SK-N-SH (cell line): ENCODE data around the gene CNDP2. TPM values are rescaled to one million over a fixed set of nuclear protein-coding genes. Genes with fewer than 3 reads are reported as not detected.

ENCODE experiments used
- CTCF ChIA-PET: fragments of 300-600, 350-600 bp; formaldehyde crosslinking; extraction: SDS; loops from one replicate; lab custom pipeline; 2021; lab: Yijun Ruan, JAX
- POLR2A ChIA-PET: fragments of 350-600 bp; sonication (Branson Sonifier 250); formaldehyde crosslinking; extraction: SDS; loops from one replicate; lab custom pipeline; 2020; ENCODE audit warnings: antibody characterized with exemption, inconsistent platforms; lab: Yijun Ruan, JAX
- DNase-seq: peaks from one replicate; pipeline ENCODE4 v3.0.0; 2012
- H2AFZ ChIP-seq: fragments of 200-600 bp; sonication (generic); 2 replicates; pipeline ENCODE4 v1.8.1; 2016; ENCODE audit warnings: antibody characterized with exemption, mild to moderate bottlenecking, low read depth
- H3F3A ChIP-seq: fragments of 200-600 bp; sonication (generic); replicated peaks from 2 replicates; pipeline ENCODE3; 2016; ENCODE audit warnings: antibody characterized with exemption, mild to moderate bottlenecking; ENCODE audit not compliant: insufficient read depth
- H3K27ac ChIP-seq, 2 experiments: fragments of 200-500 bp in 1 of 2; fragments of 200-600 bp in 1 of 2; sonication (Bioruptor generic) in 1 of 2; sonication (generic), shearing (Covaris generic) in 1 of 2; 2 replicates each; pipeline versions ENCODE4 v1.5.1 to v1.6.1; 2014 to 2016; ENCODE audit warnings: low read depth in 2 of 2, inconsistent platforms in 1 of 2, low read length in 1 of 2, mild to moderate bottlenecking in 1 of 2, mixed read lengths in 1 of 2
- H3K27me3 ChIP-seq: fragments of 200-600 bp; sonication (generic), shearing (Covaris generic); 2 replicates; pipeline ENCODE4 v1.6.1; 2016; ENCODE audit warnings: mixed run types; ENCODE audit not compliant: insufficient read depth
- H3K36me3 ChIP-seq, 2 experiments: fragments of 200-500 bp in 1 of 2; fragments of 200-600 bp in 1 of 2; sonication (Bioruptor generic) in 1 of 2; sonication (generic) in 1 of 2; replicated peaks in 1 of 2; 2 replicates each; pipeline versions ENCODE3 to v1.5.1; 2014 to 2016; ENCODE audit warnings: low read length in 1 of 2, mild to moderate bottlenecking in 1 of 2; ENCODE audit not compliant: insufficient read depth in 2 of 2, control insufficient read depth in 1 of 2
- H3K4me1 ChIP-seq, 2 experiments: fragments of 200-500 bp in 1 of 2; fragments of 200-600 bp in 1 of 2; sonication (Bioruptor generic) in 1 of 2; sonication (generic), shearing (Covaris generic) in 1 of 2; 2 replicates each; pipeline versions ENCODE4 v1.5.1 to v1.6.1; 2014 to 2016; ENCODE audit warnings: low read depth in 1 of 2, low read length in 1 of 2, mixed run types in 1 of 2; ENCODE audit not compliant: insufficient read depth in 2 of 2, control insufficient read depth in 1 of 2
- H3K4me2 ChIP-seq: fragments of 200-600 bp; sonication (generic), shearing (Covaris generic); 2 replicates; pipeline ENCODE4 v1.6.1; 2017; ENCODE audit warnings: mixed run types
- H3K4me3 ChIP-seq, 2 experiments: fragments of 200-500 bp in 1 of 2; fragments of 200-600 bp in 1 of 2; sonication (Bioruptor generic) in 1 of 2; sonication (generic), shearing (Covaris generic) in 1 of 2; 2 replicates each; pipeline versions ENCODE4 v1.5.1 to v1.8.1; 2014 to 2016; ENCODE audit warnings: low read depth in 2 of 2, inconsistent platforms in 1 of 2, low read length in 1 of 2, mild to moderate bottlenecking in 1 of 2, mixed read lengths in 1 of 2, moderate library complexity in 1 of 2
- H3K79me2 ChIP-seq: fragments of 200-600 bp; sonication (generic); 2 replicates; pipeline ENCODE4 v1.8.1; 2017; ENCODE audit warnings: mild to moderate bottlenecking; ENCODE audit not compliant: insufficient read depth
- H3K9ac ChIP-seq: fragments of 200-600 bp; sonication (generic); 2 replicates; pipeline ENCODE4 v1.6.1; 2017; ENCODE audit warnings: mixed run types
- H3K9me2 ChIP-seq: fragments of 200-600 bp; sonication (generic); 2 replicates; pipeline ENCODE4 v1.6.1; 2017; ENCODE audit warnings: mixed run types
- H3K9me3 ChIP-seq: fragments of 200-600 bp; sonication (generic); 2 replicates; pipeline ENCODE4 v1.6.1; 2017; ENCODE audit warnings: mixed run types, mild to moderate bottlenecking, moderate library complexity
- H4K20me1 ChIP-seq: fragments of 200-600 bp; sonication (generic); 2 replicates; pipeline ENCODE4 v1.6.1; 2017; ENCODE audit warnings: mild to moderate bottlenecking, mixed run types; ENCODE audit not compliant: insufficient read depth
- CHD2 ChIP-seq: fragments of 150-350 bp; IDR thresholded peaks from 2 replicates; pipeline ENCODE4 v1.6.1; 2018; ENCODE audit warnings: low read length; ENCODE audit not compliant: partially characterized antibody
- CTCF ChIP-seq: fragments of 200-600 bp; sonication (generic); IDR thresholded peaks from 2 replicates; pipeline ENCODE4 v1.6.1; 2017; ENCODE audit warnings: antibody characterized with exemption, mild to moderate bottlenecking, moderate library complexity
- EZH2phosphoT487 ChIP-seq: fragments of 200-600 bp; sonication (generic); IDR thresholded peaks from 2 replicates; pipeline ENCODE4 v1.6.1; 2017; ENCODE audit warnings: low read depth, mixed run types, mild to moderate bottlenecking, antibody characterized with exemption, moderate library complexity, borderline replicate concordance
- NFIC ChIP-seq: IDR thresholded peaks from 2 replicates; pipeline ENCODE4 v1.4.0; 2012; ENCODE audit warnings: borderline replicate concordance
- POLR2AphosphoS5 ChIP-seq: IDR thresholded peaks from 2 replicates; pipeline ENCODE4 v1.6.1; 2012; ENCODE audit warnings: low read depth, low read length
- RAD21 ChIP-seq: IDR thresholded peaks from 2 replicates; pipeline ENCODE4 v1.6.1; 2012; ENCODE audit warnings: mild to moderate bottlenecking, low read length
- REST ChIP-seq: IDR thresholded peaks from 2 replicates; pipeline ENCODE4 v1.6.1; 2012; ENCODE audit warnings: mild to moderate bottlenecking, low read depth, low read length, moderate library complexity
- RFX5 ChIP-seq: IDR thresholded peaks from 2 replicates; pipeline ENCODE4 v1.6.1; 2012; ENCODE audit warnings: mild to moderate bottlenecking, improper control_type of control experiment, low read length
- RXRA ChIP-seq: IDR thresholded peaks from 2 replicates; pipeline ENCODE4 v1.4.0; 2012; ENCODE audit warnings: low read depth, mild to moderate bottlenecking, borderline replicate concordance
- SMC3 ChIP-seq: IDR thresholded peaks from 2 replicates; pipeline ENCODE4 v1.6.1; 2012; ENCODE audit warnings: low read depth, low read length, improper control_type of control experiment
- TEAD4 ChIP-seq: IDR thresholded peaks from 2 replicates; pipeline ENCODE4 v1.4.0; 2012; ENCODE audit warnings: mild to moderate bottlenecking, borderline replicate concordance; ENCODE audit not compliant: insufficient read depth
- WGBS: methylation state at CpG from one replicate; pipeline ENCODE4 v1.1.6; 2017; ENCODE audit warnings: low lambda C conversion rate; 5-methylcytosine and 5-hydroxymethylcytosine counted together
- polyA plus RNA-seq, 3 experiments: library from polyadenylated mRNA; depleted of rRNA; stranded (reverse); fragments of >200 nt; gene quantifications; 2 replicates each; pipeline ENCODE4 v1.2.3, GENCODE V29; 2012

The CNDP2 gene
- polyA plus RNA-seq, 1 of the 3 experiments (the other 2 are of a cell fraction), result 78.5 TPM

DNA sequence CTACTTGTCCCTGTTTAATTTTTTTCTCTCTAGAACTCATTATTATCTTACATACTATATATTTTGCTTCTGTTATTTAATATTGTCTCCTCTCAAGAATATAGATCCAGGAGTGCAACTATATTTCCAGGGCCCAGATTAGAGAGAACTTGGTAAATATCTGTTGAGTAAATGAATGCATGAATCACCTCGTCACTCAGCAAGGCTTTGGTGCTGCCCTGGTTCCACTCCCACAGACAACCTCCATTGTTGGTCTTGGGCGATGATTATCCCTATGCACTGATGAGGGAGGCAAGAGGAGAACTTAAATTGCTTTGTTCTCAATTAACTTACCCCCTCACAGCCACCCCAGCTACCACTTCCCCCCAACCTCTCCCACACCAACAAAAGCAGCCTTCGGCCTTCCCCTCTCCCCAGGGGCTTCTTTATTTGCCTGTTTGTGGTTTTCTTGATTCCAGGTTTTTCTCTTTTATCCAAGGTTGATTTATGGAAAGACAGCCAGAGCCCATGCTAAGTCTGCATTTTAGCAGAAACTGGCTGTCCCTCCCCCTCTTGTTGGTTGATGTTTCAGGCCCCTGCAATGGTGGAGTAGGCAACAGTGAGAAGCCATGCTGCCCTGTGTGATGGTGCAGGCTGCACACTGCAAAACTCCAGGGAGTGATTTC, 22.1 kb upstream of the CNDP2 start (continued):
- no peak for TF ChIP-seq REST
- TF ChIP-seq EZH2phosphoT487, result no peak
- no peak for TF ChIP-seq RFX5
- TF ChIP-seq POLR2AphosphoS5, result no peak
- TF ChIP-seq, all 33 proteins: peak for 0

- Histone ChIP-seq H3K4me3 (no peak overlapping the region; a peak in 1 of 4 replicates), H3K79me2 (no peaks in the 10 kb centered on the region), H3K4me2 (no peak overlapping the region), H3K4me1 (no peaks in the 10 kb centered on the region), H3K9me3 (no peaks in the 10 kb centered on the region), H3K9ac (no peak overlapping the region), H3F3A (no peaks in the 10 kb centered on the region), H2AFZ (no peak overlapping the region), H3K36me3 (no peaks in the 10 kb centered on the region), H3K9me2 (no peaks in the 10 kb centered on the region), H3K27ac (no peak overlapping the region), H3K27me3 (peaks cover 29% of the 10 kb centered on the region; the same call in 1 of the 2 replicates), H4K20me1 (no peaks in the 10 kb centered on the region)
- no peak for TF ChIP-seq NFIC
- no peak for TF ChIP-seq RFX5
- TF ChIP-seq CTCF, result peak; percentile 64
- no peak for TF ChIP-seq POLR2AphosphoS5
- TF ChIP-seq TEAD4, result no peak
- no peak for TF ChIP-seq RXRA
- TF ChIP-seq SMC3, result peak; percentile 43; the same call in 1 of the 2 replicates
- no peak for TF ChIP-seq CHD2
- TF ChIP-seq RAD21, result peak; percentile 68
- ChIA-PET POLR2A (no interaction called here), CTCF (interaction anchor here (0.7 to 1.8 kb wide), 12 partner anchors 9 to 775 kb away, joined by 3 to 8 read pairs (median 3); no protein-coding TSS in a partner anchor)
- peak; percentile 80 for DNase-seq
- WGBS, result 6% methylated on average over 6 of the region's 6 CpGs
Observed at GRCh38 chr18:74476140-74476539, 20.0 kb upstream of the CNDP2 start.
